G401 (cell line): ENCODE data around the gene INF2. TPM values are rescaled to one million over a fixed set of nuclear protein-coding genes. Genes with fewer than 3 reads are reported as not detected.

Experiments
- DNase-seq: peaks from one replicate; pipeline ENCODE4 v3.0.0-alpha.2; 2015; ENCODE audit warnings: low spot score
- in situ Hi-C: cut with HindIII; loops from 2 replicates; pipeline ENCODE4 v1.10.0; 2016; ENCODE audit warnings: low sequenced_read_pairs, mixed read lengths
- total RNA-seq: library from RNA; depleted of rRNA; stranded (reverse); fragments of >200 nt; shearing (Covaris generic); gene quantifications from 2 replicates; pipeline ENCODE4 v1.2.3, GENCODE V29; 2014

Gene INF2
- total RNA-seq, 1 experiment from 2014 or later = 31.3 TPM

DNA sequence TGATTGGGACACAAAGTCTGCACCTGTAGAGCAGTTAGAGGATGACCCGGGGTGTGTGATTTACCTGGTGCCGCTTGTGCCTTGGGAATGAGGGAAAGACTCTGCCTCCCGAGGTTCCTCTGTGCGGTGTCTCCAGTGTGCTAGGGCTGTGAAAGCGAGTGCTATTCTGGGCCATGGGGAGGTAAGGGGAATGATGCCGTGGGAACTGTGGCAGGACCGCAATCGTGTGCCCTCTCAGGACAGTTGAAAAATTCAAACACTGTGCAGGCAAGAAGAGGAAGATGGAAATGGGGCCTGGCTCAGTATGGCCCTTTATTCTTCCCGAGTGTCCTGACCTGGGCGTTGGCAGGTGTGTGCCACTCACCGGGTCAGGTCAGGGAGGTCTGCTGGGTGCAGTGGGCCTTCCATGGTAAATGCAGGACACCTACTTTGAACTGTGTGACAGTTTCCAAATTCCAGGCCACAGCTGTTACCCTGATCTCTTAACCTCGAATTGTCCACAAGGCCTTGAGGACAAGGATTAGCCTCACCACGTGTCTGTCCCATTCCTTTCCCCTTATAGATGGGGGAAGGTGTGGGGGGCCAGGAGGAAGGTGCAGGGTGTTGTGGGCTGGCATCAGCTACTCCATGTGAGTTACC lies 64.9 kb downstream of the INF2 start:
- DNase-seq = no peak
- in situ Hi-C loops = no loop called here

DNA sequence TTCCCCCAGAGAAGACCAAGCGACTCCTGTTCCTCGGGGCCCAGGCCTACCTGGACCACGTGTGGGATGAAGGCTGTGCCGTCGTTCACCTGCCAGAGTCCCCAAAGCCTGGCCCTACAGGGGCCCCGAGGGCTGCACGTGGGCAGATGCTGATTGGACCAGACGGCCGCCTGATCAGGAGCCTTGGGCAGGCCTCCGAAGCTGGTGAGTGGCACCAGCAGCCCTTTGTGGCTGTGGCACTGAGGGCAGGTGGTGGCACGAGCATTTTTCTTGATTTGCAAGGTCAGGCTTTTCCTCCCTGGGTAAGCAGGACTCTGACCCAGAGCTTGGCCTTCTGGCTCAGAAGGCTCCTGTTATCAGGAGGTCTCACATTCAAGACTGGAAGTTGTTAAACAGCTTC lies 66.2 kb downstream of the INF2 start:
- no peak for DNase-seq
- in situ Hi-C loops = no loop called here

DNA sequence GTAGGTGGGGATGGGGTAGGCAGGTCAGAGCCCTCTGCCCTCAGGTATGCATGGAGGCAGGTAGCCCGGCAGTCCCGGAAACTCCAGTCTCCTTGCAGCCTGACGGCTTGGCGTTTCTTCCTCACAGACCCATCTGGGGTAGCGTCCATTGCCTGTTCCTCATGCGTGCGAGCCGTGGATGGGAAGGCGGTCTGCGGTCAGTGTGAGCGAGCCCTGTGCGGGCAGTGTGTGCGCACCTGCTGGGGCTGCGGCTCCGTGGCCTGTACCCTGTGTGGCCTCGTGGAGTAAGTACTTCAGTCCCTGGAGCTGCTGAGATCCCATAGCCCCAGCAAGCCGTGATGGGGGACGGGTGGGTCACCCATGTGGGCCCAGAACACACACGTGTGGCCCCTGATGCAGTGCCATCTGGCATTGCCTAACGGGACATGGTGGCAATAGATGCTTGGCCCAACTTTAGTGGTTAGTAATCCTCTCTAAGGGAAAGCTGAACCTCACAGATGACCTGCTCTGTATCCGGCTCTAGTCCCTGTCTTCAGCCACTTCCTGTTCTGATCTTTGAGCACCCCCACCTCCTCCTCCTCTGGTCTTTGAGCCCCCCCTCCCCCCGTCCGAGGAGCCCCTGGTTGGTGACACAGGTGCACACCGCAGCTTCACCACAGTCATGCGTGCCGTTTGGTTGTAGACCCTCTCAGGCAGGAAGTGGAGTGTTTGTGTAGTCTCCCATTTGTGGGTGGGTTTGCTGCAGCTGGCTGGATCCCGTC lies 67.2 kb downstream of the INF2 start:
- in situ Hi-C loops = no loop called here

DNA sequence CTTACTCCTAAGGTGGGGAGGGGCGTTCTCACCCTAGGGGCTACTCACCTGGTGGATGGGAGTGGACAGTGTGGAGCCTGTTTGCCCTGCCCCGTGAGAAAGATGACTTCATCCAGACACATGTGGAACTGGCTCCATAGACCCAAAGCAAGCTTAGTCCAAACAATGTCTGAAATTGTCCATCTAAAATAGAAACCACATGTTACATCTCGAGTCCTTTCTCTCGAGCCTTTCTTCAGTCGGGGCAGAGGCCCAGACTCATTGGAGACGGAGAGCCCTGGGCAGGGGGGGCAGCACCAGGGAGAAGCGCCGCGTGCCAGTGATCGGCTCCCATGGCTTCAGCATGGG lies 67.8 kb downstream of the INF2 start:
- no peak for DNase-seq
- in situ Hi-C loops = no loop called here

More for the DNA sequence above, 67.2 kb downstream of the INF2 start:
- no peak for DNase-seq

DNA sequence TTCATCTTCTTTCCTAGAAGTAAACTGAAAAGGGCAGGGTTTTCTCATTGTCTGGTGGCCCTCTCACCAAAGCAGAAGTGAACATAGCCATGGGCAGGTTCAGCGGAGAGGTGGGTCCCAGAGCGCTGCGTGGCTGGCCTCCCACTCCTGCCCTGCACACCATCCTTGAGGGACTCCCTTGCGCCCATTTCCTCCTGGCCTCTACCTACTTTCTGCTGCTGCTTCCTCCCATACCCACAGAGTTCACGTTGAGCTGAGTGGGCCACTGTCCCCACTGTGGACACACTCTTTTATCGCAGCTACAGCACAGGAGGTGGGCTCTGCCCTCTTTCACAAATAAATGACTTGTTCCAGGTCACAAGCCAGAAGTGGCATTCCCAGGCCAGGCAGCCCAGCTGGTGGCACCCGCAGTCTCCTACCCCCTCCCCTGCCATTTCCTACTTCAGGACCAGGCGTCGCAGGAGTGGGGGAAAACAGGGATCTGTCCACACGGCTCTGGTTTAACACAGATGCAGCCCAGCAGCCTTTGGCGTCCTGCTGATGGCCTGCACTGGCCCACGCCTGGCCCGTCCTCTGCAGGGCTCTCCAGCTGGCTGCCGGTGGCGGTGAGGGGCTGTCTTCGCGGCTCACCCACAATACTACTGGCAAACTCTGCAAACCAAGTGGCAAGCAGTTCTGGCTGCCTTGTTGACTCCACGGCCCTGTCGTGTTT lies 68.4 kb downstream of the INF2 start:
- in situ Hi-C loops = no loop called here
- DNase-seq = no peak

DNA sequence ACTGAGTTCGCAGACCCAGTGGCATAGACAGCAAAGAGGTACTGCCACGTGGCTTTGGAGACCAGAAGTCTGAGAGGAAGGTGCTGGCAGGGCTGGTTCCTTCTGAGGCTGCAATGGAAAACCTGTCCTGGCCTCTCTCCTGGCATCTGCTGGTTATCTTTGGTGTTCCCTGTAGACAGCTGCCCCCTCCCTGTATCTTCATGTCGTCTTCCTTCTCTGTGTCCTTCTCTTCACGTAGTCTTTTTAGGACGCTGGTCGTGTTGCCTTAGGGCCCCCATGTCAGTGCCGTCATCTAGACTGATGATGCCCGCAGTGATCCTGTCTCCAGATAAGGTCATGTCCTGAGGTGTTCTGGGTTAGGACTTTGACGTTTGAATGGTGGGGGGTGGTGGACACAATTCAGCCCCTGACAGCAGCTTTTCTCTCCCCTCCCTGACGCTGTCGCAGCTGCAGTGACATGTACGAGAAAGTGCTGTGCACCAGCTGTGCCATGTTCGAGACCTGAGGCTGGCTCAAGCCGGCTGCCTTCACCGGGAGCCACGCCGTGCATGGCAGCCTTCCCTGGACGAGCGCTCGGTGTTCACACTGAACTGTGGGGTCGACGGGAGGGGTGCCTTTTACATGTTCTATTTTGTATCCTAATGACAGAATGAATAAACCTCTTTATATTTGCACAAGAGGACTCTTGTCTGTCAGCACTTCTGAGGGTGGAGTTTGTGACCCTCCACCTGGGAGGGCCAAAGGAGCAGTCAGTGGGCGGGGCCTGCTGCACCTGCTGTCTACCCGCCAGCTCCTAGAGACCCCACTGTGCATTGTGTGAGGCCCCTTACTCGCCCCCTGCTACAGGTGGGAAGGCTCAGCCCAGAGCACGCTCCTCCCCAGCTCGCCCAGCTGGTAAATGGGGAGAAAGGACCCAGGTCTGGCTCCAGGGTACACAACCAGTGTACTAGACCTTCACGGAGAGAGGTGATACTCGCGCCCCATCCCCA lies 69.9 kb downstream of the INF2 start:
- in situ Hi-C loops = no loop called here
- DNase-seq = no peak

DNA sequence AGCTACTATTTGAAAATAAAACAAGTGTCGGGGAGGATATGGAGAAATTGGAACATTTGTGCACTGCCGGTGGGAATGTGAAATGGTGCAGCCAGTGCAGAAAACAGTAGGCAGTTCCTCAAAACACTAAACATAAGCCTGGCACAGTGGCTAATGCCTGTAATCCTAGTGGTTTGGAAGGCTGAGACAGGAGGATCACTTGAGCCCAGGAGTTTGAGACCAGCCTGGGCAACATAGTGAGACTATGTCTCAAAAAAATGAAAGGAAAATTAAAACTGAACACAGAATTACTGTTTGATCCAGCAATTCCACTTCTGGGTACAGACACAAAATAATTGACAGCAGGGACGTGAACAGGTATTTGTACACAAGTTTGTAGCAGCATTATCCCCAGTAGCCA lies 76.1 kb downstream of the INF2 start:
- DNase-seq = no peak
- in situ Hi-C loops = no loop called here

DNA sequence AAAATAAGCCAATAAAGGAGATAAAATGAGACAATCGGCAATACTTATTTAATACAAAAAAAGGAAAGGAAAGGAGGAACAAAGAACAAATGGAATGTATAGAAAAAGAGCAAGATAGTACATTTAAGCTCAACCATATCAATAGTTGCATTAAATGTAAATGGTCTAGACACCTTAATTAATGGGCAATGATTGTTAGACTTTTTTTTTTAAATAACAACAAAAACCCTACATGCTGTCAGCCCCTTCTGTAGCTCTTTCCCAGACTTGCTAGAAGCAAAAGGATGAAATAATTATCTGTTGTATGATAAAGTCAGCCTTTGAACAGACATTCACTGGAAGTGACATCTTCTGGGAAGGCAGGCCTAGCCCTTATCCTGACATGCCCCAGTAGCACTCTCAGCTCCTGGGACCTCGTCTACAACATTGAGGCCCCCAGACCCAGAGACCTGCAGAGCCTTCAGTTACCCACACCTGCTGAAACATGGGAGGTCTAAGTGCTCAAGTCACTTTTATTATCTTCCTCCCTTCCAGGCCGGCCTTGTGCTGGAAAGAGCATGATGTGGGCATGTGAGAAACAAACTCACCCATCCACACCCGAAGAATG lies 76.9 kb downstream of the INF2 start:
- in situ Hi-C loops = no loop called here
- DNase-seq = no peak

DNA sequence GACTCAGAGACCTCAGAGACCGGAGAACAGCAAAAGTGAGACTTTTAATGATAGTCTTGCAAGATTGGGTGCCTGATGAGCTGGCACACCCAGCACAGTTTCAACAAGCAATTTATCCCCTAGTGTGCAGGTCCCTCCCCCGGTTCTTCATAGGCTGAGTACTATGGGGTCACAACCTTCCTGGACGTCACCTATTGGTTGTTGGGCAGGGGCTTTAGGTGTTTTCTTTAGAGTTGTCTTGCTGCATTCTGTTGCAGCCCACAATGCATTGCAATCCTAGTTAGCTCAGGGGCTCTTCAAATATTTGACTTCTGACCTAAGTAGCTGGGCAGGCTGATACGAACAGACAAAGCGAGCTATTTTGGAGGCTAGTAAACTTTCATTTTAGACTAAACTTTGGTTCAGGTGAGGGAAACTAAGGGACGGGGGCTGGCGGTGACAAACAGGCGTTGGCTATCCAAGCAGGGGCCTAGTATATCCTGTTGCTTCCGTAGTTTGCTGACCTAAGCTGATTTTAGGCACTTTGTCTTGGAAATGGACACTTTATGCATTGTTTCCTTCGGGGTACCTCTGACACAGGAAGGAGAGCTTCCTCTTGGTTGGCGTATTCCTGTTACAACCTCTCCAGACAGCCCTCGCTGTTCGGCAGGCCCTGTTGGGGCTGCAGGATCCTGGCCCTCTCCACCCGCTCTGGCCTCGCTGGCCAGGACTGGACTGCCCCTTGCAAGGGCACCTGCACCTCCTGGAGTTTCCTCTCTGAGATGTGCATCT lies 77.6 kb downstream of the INF2 start:
- in situ Hi-C loops = no loop called here
- DNase-seq = no peak

DNA sequence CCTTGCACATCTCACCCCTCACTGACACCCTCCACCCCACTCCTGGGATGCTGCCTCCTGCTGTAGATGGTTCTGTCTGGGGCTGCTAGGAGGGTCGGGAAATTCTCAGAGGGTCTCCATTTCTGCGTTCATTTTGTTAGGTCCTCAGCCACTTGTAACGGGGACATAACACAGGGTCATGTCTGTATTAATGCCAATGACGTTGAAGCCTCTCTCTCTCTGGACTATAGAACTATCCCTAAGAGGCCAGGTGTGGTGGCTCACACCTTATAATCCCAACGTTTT lies 78.2 kb downstream of the INF2 start:
- in situ Hi-C loops = no loop called here
- no peak for DNase-seq

DNA sequence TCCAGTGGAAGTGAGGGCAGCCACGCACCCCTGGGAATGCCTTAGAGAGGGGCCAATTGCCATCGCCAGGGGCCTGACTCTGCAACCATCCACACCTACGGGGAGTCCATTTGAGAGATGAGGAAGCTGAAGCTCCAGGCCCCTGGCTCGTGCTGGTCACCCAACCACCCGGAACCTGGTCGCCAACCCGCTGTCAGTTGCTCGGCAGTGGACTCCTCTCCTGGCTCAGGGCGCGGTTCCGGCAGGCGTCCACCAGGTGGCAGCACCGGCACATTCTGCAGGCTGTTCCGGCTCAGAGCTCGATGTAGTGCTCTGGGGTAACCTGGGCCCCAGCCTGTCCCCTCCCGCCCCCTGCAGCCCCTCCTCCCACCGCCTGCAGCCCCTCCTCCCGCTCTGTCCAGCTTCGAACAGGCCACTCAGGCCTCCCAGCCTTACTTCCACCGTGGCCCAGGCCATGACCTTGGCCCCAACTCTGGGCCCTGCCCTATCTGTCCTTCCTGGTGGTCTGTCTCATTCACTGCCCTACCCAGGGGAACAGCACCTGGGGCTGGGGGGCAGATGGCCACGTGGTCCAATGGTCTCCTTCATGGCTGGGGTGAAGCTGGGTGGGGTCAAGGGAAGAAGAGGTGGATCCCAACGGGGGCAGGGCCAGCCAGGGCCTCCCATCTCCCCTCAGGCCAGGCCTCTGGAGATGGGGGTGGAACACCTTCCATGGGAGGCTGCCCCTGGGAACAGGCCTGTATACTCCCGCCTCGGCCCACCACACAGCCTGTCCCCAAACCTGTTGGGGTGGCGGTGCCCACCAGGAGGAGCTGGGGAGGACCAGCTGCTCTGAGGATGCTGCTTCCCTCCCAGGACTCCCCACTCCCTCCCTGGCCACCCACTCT lies 79.3 kb downstream of the INF2 start:
- peak; percentile 82 for DNase-seq
- in situ Hi-C loops = no loop called here

DNA sequence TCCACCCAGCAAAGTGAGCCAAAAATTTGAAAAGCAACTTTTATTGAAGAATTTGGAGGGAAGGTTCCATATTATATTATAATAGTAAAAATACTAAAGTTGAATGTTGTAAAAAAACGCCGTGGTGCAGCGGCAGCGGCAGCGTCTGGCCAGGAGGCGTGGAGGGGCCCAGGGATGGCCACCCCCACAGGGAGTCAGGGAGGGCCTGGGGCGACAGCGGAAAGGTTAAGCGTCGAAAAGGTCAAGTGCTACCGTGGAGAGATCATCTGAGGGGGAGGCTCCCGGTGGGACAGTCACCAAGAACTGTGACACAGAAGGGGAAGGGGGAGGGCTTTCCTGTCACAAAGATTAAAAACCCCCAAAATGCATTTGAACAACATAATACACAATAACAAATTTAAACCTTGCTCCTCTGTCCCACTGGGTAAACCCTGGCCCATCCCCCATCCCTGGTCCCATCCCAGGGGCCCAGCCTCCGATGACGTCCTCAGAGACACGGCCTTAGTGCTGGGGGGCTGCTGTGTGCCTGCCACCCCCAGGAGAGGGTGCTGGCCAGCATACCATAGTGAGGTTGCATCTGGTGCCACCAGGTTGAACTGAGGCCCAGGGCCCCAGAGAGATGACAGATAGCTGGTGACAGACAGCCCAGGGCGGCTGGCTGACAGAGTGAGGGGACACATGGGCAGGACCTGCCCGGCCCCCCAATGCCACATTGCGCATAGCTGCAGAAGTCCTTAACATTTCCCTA lies 80.1 kb downstream of the INF2 start:
- DNase-seq = no peak
- in situ Hi-C loops = loop anchor here (10.0 kb wide), 1 partner anchor 165 kb away; no protein-coding TSS in a partner anchor

DNA sequence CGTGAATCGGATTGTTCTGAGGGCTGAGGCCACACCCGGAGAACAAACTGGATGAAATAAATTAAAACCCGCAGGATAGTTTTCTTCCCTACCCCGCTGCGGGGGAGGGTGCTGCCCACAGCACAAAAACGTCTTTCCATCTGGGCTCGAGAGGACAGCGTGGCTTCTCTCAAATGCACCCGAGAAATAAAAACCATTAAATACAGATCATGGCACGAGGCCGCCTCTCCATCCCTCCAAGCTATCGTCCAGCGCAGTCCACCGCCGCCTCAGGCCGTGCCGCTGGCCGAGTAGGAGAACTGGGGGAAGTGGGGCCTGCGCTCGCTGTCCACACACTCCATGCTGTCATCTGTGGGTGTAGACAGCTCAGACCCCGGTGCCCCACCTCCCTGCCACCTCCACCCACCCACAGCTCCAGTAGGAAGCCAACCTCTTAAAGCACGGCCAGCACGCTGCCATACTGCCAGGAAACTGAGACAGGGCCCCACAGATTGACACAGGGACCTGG lies 80.7 kb downstream of the INF2 start:
- in situ Hi-C loops = loop anchor here (10.0 kb wide), 1 partner anchor 165 kb away; no protein-coding TSS in a partner anchor
- DNase-seq = no peak

DNA sequence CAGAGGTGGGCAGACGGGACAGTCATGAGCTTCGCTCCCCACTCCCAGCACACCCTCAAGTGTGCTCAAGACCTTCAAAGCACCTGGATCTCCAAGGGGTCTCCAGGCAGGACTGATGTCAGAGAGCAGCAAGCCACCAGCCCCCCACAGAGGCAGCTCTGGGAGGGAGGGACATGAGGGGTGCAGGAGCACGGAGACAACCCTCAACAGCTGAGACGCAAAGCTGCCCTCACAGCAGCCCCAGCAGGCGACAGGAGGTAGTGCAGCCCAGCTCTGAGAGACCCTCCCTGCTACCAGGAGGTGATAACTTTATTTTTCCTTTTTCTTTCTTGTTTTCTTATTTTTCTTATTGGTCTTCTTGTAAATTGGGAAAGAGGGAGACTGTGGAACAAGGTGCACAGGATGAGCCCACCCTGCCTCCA lies 81.4 kb downstream of the INF2 start:
- no peak for DNase-seq
- in situ Hi-C loops = loop anchor here (10.0 kb wide), 1 partner anchor 164 kb away; no protein-coding TSS in a partner anchor

DNA sequence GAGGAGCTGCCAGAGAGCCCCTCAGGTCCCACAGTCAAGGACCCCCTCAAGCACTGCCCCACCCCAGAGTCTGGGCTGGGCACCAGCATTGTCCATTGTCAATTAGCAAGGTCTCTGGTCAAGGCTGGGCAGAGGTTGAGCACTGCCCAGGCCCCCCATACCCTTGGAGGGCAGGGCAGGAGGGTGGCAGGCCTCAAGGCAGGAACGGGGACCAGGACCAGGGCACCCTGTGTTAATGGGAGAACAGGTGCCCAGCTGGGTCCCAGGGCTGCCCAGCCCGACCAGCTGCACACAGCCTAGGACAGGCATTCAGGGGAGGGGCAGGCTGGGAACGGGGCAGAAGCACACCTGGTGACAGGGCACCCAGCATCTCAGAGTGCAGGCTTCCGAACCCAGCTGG lies 82.0 kb downstream of the INF2 start:
- DNase-seq = no peak
- in situ Hi-C loops = loop anchor here (10.0 kb wide), 1 partner anchor 163 kb away; no protein-coding TSS in a partner anchor
